Measurements from ENCODE around the gene BRD4.

BRD4 gene

DNA sequence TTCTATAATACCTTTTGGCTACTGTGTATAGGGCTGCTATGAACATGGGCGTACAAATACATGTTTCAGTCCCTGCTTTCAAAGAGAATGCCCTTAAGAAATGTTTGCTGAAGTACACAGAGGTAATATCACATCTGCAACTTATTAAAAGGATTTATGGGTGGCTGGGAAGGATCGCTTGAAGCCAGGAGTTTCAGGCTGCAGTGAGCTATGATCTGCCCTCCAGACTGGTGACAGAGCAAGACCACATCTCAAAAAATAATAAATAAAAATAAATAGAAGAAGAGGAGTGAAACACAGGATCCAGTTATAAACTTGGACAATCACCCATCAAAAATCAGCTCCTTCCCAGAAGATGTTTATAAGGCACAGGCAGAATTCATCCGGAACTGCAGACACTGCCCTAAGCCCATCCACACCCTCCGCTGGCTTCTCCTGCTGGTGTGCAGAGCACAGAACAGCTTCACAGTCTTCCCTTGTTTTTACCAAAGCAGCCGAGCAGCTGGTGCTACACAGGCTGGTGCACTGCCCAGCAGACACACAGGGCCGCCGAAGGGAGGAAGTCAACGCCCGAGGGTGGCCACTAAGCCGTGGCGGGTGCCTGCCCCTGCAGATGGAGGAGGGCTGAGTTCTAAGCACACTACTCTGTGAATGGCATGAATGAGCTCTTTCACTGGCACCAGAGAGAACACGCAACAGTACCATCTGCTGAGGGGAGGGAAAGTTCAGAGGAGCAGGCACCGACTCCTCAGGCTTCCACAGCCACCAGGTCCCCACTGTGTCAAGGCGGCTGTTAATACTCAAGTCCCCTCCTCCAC is 44.0 kb downstream of the BRD4 start:
- no peak for DNase-seq

DNA sequence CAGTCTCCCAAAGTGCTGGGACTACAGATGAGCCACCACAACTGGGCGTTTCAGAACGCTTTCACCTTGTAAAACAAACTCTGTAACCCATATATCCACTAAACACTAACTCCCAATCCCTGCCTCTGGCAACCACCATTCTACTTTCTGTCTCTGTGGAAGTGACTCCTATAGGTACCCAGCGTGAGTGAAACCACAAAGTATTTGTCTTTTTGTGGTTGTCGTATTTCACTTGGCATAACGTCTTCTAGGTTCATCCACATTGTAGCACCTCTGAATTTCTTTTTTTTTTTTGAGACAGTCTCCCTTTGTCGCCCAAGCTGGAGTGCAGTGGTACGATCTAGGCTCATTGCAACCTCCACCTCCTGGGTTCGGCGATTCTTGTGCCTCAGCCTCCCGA is 44.8 kb downstream of the BRD4 start:
- no peak for DNase-seq

DNA sequence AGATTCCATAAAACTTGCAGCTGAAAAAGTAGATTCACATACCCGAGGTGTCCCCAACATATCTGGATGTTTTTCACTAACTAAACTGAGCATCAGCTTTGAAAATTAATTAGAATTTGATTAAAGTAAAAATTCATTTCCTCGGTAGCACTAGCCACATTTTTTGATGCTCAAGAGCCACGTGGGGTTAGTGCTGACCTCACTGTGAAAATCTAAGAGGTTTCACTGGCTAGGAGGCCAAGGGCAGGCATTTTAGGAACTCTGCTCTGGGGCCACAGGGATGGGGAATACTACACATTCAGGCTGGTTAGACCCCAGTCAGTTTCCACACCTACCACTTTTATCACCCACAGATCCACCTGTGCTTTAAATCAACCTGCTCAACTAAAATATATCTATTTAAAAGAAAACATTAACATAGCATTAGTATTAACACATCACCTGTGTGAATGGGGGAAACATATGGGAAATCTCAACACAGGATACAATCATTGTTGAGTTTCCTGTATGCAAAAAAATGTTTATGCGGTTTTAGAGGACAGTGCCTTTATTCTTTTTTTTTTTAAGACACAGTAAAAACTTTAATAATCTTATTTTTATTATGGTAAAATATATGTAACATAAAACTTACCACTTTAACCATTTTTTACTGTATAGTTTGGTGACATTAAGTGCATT is 45.5 kb downstream of the BRD4 start:
- no peak for DNase-seq

DNA sequence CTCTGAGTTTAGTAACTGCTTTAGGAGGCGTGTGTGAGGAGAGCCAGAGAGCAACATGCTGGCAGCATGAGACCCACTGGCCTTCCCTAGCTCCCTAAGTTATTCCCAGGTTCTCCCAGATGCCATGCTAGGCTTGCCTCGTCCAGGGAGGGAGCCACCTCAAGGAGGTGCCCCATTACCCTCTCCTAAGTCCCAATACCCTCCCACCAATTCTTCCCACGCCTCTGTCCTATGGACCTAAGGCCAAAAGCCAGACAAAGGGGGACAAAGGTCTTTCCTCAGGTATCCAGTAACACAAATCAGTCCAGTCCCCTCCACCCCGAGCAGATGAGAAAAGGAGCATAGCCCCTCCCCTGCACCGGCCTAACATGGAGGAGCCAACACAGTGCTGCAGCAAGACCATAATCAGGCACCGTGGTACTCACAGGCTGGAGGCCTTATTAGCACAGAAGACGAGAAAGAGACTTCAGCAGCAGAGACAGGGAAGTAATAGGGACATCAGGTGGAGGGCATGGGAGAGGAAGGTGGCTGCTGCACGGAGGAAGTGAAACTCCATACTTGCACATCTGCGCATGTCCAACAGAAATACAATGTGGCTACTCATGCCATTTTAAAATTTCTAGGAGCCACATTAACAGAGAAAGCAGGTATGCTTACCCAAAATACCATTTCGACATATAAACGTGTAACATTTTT is 46.3 kb downstream of the BRD4 start:
- DNase-seq: no peak

DNA sequence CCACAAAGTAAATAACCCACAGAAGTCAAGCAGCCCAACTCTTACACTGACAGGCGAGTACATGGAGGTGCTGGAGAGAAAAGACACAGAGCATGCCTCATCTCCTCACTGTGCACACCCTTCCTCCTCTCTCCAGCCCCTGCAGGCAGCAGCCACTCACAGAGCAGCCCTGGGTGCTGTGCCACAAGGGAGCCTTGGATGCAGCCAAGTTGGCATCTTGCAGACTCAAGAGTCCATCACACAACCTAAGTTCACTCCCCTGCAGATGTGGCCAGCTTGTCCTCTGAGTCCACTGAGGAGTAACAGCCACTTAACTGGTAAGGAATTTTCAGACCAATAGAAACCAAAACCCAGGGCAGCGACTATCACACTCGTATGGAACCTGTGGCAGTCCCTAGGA is 47.4 kb downstream of the BRD4 start:
- no peak for DNase-seq

DNA sequence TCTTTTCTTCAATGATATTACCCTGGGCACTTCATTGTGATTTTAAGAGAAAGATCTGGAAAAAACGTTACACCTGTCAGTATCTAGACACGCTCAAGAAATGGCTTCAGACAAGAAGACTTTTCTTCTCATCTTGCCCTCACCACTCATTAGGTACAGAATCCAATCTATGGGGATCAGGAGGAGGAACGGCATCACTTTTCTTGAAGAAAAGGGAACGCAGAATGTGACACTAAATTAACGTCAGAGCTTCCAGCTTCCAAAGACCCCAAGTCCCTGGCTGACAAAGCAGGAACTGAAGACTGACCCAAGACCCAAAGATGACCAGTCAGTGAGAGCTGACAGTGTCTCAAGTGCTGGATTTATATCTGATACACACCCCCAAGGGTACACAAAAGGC is 48.2 kb downstream of the BRD4 start:
- no peak for DNase-seq

DNA sequence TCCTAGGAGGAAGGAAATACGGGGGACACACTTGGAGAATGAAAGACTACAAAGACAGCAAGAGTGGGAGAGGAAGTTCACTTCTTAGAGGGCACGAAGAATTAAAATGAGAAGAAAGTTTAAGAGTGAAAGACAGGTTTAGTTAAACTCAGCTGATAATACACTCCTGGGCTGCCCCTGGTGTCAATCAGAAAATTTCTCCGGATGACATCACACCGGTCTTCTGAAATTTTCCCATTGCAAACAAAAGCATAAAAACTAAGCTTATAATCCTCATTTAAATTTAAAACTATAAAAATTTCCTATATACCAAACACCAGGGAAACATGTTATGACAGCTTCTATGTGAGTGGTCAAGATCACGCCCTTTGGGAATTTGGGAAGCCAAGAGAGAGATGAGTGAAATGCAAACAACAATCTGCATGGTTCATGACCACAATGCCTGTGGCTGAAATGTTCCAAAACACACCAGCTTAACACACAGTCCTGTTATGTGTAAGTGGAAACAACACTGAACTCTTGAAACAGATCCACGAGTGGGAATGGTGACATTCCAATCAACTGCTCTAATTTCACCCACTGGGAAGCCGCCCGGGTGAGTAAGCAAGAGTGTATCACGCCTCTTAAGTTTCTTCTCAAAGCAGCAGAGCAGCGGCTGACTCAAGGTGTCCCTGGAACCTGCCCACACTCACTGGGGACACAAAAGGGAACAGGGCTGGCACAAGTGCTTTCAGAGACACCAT is 49.0 kb downstream of the BRD4 start:
- peak; percentile 72 for DNase-seq

DNA sequence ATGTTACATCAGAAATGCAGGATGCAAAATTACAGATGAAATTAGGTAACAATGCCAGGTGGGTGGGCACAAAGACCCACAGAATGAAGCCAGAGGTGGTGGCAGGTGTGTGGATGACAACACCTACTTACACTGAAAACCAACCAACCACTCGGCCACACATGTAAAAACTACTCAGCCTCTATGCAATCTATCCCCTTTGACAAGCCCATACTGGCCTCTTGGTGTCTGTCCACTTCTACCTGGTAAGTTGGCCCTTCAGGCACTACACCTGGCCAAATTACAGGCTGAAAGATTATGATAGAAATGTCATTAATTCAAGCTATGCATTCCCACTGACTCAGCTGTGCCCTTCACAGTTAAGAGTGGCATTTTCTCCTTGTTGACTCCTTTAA is 50.0 kb downstream of the BRD4 start:
- DNase-seq: no peak

DNA sequence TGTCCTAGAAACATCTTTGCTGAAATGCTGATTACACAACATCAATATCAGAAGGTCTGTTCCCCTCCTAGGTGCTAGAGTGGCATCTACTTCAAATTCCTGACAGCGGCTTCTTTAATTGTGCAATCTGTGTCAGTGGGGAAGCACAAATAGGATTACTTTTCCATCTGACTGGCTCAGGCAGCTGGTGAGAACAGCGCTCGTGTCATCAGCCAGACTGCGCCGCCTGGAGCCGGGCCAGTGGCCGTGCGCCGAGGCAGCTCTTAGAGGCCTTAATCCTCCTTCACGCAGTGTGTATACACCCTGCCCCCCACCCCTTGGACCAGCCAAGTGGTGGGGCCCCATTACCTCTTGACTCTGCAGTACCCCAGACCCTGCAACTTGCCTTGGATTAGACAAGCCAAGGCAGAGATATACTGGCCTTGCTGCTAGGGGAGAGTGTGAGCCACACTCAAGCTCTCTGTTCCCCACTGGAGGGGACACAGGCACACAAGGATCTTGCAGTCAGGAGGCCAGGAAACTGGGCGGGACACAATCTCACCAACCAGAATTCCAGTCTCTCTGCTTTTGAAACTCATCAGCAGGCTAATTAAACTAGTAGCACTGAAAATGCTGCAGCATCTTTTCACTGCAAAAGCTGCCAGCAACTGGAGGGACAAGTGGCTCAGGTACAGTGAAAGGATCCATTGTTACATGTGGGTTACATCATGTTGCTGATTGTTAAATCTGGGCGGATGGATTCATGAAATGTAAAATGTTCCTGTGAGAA is 51.2 kb downstream of the BRD4 start:
- DNase-seq: no peak

DNA sequence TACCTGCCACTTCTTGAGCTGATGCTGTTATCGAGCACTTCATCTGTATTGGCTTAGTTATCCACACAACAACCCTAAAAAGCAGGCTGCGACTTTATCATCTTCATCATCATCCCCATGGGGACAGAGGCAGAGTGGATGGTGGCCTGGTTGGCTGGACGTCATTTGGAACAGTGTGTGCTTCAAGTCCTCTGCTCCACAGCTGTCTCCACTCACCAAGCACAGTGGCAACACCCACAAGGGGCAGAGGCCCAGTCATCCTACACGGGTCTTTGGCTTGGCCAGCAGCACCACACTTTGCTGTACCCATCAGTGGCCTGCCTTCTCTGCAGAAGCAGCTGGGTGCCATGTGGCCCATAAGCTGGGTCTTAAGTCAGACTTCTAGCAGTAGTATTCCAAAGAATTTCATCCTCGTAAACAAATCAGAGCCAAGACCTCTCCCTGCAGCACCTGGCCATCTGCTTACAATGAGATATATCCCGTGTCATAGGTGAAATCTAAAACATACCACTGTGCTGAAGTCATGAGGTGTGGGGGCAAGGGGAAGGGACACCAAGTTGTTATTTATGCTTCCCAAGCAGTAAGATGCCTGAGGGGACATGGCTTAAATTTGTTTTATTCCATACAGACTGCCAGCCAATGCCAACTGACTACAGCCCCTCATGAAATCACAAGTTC is 52.2 kb downstream of the BRD4 start:
- no peak for DNase-seq

DNA sequence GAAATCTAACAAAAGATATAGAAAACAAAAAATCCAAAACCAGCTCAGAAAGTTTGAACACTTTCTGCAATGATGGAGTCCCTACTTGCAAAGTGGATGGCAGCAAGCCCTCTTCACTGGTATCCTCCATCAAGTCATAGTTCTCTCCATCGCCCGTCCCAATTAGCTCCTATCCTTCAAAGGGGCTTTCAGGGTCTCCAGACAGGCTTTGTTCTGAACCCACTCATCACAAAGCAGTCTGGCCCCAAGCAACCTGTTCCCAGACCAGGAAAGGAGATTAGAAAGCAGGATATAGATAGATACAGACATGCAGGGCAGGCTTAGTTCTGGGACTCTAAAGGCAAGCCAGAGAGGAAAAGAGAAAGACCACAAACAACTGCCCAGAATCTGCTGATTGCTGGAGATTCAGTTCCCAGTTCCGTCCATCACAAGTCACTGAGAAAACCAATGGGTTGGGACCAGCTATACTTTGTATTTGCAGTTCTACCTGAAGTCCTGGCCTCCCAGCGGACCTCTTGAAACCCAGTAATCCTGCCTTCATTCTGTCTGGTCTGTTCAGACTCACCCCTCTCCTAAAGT is 52.9 kb downstream of the BRD4 start:
- DNase-seq: no peak

DNA sequence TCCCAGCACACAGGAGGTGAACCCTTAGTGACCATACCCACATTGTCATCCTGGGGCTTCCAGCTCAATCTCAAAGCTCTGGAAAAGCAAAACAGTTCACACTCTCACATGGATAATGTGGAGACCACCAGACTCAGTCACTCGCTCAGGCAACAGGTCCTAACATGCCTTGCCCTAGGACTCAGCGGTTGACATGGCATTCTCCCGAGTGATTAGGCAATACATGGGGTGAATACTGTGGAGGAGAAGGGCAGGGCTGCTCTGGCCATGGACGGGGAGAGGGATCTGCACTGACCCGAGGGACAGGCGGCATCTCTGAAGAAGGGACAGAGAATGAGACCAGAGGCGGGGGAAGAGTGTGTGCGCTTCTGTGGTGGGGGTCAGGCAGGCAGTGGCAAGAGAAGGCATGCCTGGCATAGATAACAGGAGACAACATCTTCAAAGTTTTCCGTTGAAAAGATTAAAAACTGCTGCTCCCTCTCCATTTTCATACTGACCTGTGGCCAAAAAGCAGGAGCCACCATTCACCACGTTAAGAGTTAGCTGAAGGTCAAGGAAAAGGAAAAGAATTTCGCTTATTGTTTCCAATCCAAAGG is 55.6 kb downstream of the BRD4 start:
- no peak for DNase-seq

DNA sequence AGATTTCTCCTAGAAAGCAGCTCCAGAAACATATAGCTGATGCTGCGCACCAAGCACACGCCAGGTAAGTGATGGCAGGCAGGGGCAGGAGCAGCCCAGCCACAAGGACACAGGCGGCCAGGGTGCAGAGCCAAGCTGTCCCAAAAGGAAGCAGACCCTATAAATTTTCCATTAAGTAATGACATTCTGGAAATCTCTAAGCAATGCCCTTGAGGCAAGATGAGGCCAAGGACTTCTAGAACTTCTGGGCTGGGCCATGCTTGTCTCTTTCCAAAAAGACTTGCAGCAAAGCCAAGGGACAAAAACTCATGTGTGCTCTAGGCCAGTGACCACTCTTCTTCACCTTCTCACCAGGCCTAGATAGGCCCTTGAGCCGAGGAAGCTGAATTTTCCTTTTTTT is 57.9 kb downstream of the BRD4 start:
- DNase-seq: no peak

DNA sequence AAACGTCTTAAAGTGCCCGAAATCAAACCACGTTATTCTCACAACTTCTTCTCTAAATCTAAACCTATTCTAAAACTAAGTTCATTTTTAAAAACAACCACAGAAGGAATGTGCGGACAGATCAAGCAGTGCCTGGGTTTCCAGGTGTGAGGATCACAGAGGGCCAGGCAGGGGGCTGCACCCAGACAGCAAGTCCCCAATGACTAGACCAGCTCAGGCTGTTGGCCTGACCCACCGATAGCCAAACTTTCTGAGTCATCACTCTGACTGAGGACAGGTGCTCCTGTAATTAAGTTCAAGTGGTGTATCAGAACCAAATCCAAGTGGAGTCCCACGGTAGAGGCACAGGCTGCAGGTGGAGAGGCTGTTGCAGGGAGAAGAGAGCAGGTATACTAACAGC is 62.5 kb downstream of the BRD4 start:
- DNase-seq: no peak

DNA sequence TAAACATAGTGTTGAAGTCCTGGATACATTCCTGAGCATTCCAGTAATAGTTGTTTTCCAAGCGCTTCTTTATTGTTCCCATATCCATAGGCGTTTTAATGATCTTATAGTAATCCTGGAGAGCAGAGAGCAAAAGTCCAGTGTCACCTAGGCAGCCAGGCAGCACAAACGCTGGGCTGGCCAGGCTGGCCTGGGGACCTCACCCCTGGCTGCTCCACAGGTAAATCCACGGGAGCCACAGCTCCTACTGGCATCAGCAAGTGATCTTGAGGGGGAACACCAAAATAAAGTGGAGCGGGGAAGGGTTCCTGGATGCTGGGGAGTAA is 63.4 kb downstream of the BRD4 start:
- no peak for DNase-seq

DNA sequence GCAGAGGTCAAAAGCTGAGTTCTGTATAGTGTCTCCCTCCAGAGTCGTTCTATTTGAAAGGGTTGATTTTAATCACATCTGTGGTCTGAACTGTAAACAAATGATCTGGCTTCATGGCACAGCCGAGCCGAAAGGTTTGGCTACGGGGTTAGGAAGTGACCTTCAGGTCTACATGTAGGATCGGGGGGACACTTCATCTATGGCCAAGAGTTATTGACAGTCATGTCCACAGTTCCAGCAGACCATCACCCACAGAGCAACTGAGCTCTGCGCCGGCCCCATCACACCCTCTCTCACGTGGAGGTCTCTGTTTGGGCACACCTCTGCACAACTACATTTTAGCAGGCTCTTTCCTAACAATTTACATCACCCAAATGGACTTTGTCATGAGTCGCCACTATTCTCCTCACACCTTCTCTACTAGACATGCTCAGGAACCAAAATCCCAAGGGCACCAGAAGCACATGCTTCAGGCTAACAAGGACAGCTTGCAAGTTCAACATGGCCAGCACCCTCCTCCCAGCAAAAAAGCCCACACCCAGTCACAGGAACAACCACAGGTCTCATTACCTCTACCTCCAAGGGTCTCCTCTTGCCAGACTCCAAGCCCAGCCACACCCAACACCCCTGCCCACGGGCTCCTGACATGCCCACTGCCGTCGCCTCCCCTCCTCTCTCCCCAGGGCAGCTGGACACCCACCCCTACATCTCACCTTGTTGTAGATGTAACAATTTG is 64.0 kb downstream of the BRD4 start:
- no peak for DNase-seq

DNA sequence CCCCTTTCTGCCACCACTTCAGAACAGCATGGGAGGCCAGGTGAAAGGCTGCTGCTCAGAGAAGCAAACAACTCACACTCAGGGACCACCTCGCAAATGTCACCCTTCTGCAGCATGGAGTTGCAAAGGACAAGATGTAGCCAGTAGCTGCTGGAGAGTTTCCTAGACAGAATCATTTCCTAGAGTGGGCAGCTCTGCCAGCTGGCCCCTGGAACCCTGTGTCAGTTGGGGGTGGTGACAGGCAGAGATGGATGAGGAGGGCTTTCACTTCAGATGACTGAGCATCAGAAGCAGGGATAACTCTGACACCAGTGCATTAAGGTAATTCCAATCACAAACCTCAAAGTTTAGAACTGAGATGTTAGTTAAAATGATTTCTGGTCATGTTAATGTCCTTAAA is 65.7 kb downstream of the BRD4 start:
- no peak for DNase-seq

DNA sequence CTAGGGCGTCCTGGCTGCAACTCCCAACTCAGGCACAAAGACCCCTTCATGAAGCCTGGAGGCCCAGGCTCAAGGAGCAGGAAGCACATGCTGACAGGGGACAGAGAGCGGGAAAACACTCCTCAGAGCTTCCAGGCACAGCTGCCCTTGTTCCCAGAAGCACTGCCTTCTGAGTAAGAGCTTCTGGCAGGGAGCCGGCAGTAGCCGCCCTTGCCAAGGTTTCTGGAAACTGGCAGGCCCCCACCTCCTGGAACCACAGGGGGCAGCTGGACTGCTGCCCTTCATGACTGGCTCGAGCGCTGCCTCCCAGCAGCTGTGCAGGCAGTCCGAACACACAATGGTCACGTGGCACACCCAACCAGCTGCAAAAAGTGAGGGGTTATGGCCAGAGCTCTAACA is 66.5 kb downstream of the BRD4 start:
- no peak for DNase-seq

DNA sequence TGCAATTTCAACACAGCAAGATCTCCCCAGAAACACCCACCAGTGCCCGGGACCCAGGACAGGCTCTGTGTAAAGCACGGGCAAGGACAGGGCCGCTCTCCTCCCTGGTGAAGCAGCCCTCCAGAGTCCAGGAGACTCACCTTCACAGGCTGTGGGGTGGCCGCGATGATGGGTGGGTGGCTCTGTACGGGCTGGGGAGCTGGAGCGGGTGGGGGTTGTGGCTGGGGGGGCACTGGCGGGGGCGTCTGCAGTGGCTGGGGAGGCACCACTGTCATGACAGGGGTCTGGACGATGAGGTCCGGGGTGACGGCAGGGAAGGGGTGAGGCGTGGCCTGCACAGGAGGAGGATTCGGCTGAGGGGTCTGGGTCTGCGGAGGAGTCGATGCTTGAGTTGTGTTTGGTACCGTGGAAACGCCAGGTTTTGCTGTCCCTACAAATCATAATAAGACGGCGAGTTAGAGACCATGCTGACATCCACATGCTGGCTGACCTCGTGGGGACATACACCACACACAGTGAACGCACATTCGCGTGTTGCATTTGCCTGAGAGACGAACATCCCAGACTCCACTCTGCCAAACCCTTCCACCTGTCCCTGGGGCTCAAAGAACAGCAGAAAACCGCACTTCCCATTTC is 67.0 kb downstream of the BRD4 start:
- no peak for DNase-seq

DNA sequence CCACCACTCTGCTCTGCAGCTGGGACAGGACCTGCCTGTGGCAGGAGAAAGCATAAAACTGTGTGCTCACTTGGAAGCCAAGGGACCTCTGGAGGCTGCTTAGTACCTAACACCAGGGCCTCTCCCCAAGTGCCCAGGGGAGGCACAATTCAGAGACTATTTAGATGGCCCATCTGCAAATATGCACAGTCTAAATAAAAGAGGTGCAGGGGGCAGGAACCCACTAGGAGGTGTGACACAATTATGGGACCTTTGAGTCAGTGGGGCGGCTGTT is 67.5 kb downstream of the BRD4 start:
- no peak for DNase-seq
